Epithelial cell of esophagus (primary cell): ENCODE measurements around the gene DOCK4.

Experiments used
- DNase-seq: peaks from one replicate; pipeline ENCODE4 v3.0.0; 2010; ENCODE audit warnings: low read depth
- H3K4me3 ChIP-seq: 2 replicates; pipeline ENCODE4 v1.5.1; 2011; ENCODE audit warnings: mild to moderate bottlenecking, low read length, control low read depth
- CTCF ChIP-seq: IDR thresholded peaks from 2 replicates; pipeline ENCODE4 v1.5.1; 2011; ENCODE audit warnings: low read depth, mild to moderate bottlenecking, low read length, control low read depth, inconsistent platforms; ENCODE audit not compliant: insufficient read depth; ENCODE audit errors: missing control alignments

The DOCK4 gene

GRCh38 chr7:111992601-111993000 is 213.6 kb downstream of the DOCK4 start:
- no peak for TF ChIP-seq CTCF
- DNase-seq = no peak
- H3K4me3 ChIP-seq = no peak overlapping the region

GRCh38 chr7:111990643-111991042 is 215.6 kb downstream of the DOCK4 start:
- no peak for DNase-seq
- no peak for TF ChIP-seq CTCF
- no peak overlapping the region for H3K4me3 ChIP-seq

GRCh38 chr7:111987886-111988285 is 218.3 kb downstream of the DOCK4 start:
- DNase-seq = no peak
- no peak for TF ChIP-seq CTCF

GRCh38 chr7:111987115-111987826 is 218.9 kb downstream of the DOCK4 start:
- no peak for TF ChIP-seq CTCF
- peak; percentile 53 for DNase-seq
- H3K4me3 ChIP-seq = no peak overlapping the region

More at GRCh38 chr7:111987886-111988285, 218.3 kb downstream of the DOCK4 start:
- no peak overlapping the region for H3K4me3 ChIP-seq

- TF ChIP-seq CTCF = no peak
- no peak for DNase-seq
- no peak overlapping the region for H3K4me3 ChIP-seq
Observed at GRCh38 chr7:111986601-111987000, 219.6 kb downstream of the DOCK4 start.

GRCh38 chr7:111985798-111986197 is 220.4 kb downstream of the DOCK4 start:
- DNase-seq = peak; percentile 51
- no peak overlapping the region for H3K4me3 ChIP-seq
- no peak for TF ChIP-seq CTCF

- no peak overlapping the region for H3K4me3 ChIP-seq
- TF ChIP-seq CTCF = no peak
- DNase-seq = no peak
Observed at GRCh38 chr7:111982804-111983203, 223.4 kb downstream of the DOCK4 start.
